Kasumi-1 (cell line): ENCODE measurements around the gene TMEM266.

Experiments used
- DNase-seq, 2 experiments: peaks; one replicate each; lab custom pipeline; 2025; lab: John Stamatoyannopoulos, UW

Gene TMEM266

DNA sequence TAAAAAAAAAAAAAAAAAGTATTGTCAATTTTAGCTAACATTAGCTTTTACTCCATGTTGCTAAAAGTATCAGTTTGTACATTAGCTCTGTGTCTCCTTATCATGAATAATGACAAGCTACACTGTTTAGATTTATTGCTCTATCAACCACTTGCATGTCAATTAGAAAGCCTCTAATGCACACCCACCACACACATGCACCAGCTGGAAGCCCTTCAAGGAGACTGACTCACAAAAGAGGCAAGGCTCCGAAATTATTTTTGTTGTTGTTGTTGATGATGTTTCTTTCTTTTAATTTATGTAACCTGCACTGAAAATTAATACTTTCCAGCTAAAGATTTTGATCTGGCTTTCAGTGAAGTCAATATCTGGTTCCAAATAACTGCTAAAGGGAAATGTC lies 180.0 kb downstream of the TMEM266 start:
- DNase-seq, result no peak

- no peak for DNase-seq
These were observed 185.4 kb downstream of the TMEM266 start for GRCh38 chr15:76245072-76245610.

GRCh38 chr15:76251717-76252116 lies 191.9 kb downstream of the TMEM266 start:
- DNase-seq, result no peak

DNA sequence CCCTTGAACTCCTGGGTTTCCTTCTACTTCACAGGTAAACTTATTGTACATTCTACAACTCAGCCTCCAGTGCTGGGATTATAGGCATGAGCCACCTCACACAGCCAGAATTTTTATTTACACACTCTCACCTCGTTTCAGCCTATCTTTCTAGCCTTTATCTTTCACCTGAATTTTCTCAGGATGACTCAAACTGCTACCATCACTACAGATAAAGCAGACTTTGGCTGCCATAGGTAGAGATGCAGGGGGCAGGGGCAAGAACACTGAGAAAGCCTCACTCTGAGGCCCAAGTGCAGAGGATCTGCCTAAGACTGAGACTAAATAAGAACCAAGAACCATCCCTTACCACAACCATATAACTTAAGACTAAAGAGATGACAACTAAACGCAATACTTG lies 192.5 kb downstream of the TMEM266 start:
- DNase-seq, result no peak

- no peak for DNase-seq
These were observed 194.1 kb downstream of the TMEM266 start for GRCh38 chr15:76253691-76254473.
